Hematopoietic multipotent progenitor cell treated with erythropoietin and hydrocortisone succinate and interleukin-3 and kit ligand, for 4 days (in vitro differentiated cells): ENCODE results near the gene TSPOAP1.

ENCODE experiments used
- DNase-seq: peaks from one replicate; pipeline ENCODE4 v3.0.0-alpha.2; 2015

TSPOAP1 gene

DNA sequence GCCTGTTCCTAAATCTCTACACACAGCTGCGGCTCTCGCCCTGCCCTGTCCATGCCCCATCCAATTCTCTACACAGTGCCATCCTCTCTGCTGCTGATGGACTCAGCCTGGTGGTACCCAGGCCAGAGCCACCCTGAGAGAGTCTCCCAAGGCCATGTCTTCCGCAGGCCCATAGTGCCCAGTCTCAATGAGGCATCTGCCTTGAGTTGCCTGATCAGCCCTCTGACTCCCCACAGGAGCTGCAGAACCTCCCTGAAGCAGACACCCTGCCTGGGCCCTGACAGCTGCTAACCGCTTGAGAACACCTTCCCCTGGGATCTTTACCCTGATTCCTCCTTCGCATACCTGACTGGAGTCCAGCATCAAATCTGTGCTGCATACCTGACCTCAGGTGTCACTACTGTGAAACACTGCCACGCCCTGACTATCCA lies 13.3 kb downstream of the TSPOAP1 start:
- DNase-seq, result no peak

DNA sequence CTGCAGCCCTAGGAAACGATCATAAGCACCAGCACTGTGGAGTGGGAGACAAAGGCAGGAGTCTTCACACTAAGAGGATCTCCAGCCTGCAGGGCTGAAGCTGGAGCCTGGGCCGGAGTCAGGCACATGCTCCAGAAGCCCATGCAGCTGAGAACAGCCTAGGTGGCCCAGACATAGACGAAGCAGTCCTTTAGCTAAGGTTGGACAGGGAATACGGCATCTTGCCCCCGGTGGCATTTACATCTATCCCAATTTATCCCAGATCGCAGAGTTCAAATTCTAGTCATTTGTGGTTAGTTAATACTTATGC lies 13.9 kb downstream of the TSPOAP1 start:
- DNase-seq, result no peak

DNA sequence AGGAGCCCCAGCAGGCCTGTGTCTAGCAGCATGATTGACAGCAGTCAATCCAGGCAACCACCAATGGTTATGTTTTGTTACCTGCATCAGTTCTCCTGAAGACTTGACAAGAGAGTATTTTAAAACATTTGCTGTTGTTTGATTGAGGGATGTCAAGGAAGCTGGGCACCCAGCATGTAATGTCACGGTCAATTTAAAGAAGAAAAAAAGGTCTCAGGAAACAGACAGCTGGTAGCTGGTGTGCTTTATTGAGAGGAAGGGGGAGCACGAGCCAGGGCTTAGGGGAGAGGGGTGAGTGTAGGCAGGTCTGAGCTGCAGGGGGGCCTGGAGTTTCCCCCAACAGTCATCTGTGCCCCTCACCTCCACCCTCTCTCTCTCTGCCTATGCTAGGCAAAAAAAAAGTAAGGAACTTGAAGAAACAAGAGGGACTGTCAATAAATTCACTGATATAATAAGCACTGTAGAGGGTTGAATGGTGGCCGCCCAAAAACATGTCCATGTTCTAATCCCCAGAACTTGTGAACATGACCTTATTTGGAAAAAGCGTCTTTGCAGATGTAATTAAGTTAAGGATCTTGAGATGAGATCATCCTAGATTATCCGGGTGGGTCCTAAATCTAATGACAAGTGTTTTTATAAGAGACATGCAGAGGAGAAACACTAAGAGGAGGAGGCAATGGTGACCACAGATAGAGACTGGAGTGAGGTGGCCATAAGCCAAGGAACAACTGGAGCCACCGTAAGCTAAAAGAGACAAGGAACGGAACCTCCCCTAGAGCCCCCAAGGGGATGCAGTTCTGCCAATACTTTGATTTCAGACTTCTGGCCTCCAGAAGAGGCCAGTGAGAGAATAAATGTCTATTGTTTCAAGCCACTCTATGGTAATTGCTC lies 14.5 kb downstream of the TSPOAP1 start:
- no peak for DNase-seq

DNA sequence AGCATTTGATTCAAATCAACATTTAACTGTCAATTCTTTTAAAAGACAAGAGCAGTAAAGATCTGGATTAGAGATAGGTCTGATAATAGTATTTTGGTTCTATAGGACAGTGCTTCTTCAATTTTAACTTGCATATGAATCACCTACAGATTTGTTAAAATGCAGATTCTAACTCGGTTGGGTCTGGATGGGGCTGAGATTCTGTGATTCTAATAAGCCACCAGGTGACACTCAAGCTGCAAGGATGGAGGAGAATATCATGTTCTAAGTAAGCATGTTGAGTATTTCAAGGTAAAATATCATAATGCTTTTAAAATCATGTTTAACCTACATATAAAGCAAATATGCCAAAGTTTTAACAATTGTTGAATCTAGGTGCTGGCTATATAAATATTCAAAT lies 15.8 kb downstream of the TSPOAP1 start:
- DNase-seq, result no peak

DNA sequence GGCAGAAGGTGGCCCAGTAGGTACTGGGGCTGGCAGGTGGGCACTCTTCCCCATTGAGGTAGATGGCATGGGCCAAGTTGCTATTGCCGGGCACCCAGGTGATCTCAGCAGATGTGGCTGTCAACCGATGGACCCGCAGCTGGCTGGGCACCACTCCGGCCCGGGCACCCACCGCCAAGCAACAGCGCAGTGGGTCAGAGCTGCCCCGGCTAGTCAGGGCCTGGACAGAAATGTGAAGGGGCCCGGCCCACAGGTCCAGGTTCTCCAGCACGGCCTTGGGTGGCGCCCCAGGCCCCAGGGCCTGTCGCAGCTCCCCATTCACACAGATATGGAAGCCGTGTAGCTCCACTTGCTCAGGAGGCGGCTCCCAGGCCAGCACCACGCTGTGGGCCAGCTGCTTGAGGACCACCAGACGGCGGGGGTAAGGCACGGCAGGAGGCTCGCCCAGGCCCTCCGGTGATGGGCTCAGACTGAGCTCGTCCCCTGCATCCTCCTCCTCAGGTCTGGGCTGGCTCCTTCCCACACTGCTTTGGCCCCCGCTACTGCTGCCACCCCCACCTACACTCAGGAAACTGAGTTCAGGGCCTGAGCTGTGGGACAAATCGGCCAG lies 16.5 kb downstream of the TSPOAP1 start:
- no peak for DNase-seq

DNA sequence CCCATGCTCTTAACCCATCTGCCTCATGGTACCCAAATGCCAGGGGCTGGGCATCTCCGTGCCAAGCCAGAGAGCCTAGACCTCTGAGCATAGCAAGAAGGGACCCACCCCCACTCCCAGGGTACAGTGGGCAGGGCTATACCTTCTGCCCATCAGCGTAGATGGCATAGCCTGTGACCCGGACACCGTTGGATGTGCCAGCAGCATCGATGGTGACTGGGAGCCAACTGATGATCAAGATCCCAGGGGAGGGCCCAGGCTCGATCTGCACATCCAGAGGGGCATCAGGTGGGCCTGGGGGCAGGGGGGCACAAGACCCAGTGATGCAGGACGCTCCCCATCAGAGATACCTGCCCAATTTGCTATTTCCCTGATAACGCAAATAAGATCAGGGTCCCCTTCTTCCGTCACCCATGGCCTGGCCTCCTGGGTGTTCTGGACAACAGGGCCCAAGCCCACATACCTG lies 17.1 kb downstream of the TSPOAP1 start:
- DNase-seq, result no peak

DNA sequence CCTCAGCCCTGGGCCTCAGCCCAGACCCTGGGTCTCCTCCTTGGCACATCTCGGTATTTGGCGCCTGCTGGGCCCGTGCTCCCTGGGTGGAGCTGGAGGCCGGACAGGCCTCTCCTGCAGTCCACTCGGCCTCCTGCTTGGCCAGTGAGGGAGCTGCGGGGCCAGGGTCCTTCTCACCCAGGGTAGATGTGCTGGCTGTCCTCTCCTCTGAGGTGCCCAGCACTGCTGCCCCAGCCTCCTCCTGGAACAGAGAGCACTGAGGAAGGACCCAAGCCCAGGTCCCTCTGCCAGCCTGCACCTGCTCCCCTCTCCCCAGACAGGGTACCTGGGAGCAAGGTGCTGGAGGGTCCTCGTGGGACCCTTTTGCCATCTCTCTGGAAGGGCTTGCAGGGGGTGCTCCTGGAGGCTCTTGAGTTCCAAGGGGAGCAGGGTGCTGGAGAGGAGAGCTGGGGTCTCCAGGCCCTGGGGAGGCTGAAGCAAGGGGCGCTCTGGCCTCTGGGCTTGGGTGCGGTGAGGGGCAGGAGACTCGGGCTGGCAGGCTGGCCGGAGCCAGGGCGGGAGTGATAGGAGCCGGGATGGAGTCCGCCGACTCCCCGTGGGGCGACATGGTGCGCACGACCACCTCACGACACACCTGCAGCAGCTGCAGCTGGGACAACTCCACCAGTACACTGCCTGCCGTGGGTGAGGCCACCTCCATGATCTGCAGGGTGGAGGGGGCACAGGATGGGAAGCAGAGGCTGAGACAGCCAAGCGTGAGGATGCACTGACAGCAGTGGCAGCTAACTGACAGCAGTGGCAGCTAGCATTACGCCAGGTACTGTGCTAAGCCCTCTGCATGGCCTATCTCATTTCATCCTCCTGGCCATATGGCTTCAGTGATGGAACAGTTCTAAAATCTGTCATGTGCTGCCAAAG lies 17.8 kb downstream of the TSPOAP1 start:
- no peak for DNase-seq

DNA sequence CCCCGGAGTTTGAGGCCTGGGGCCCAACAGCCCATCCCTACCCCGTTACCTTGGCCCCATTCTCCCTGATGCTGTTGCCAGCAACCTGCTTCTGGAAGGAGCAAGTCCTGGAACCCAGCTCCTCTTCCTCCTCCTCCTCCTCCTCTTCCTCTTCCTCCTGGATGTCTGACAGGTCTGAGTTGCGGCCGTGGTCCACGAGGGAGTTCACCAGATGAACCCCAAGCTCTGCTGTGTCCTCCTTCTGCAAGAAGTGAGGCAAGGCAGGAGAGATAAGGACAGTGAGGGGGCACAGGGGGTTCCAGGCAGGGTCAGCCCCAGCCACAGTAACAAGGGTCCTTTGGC lies 18.7 kb downstream of the TSPOAP1 start:
- DNase-seq, result no peak

DNA sequence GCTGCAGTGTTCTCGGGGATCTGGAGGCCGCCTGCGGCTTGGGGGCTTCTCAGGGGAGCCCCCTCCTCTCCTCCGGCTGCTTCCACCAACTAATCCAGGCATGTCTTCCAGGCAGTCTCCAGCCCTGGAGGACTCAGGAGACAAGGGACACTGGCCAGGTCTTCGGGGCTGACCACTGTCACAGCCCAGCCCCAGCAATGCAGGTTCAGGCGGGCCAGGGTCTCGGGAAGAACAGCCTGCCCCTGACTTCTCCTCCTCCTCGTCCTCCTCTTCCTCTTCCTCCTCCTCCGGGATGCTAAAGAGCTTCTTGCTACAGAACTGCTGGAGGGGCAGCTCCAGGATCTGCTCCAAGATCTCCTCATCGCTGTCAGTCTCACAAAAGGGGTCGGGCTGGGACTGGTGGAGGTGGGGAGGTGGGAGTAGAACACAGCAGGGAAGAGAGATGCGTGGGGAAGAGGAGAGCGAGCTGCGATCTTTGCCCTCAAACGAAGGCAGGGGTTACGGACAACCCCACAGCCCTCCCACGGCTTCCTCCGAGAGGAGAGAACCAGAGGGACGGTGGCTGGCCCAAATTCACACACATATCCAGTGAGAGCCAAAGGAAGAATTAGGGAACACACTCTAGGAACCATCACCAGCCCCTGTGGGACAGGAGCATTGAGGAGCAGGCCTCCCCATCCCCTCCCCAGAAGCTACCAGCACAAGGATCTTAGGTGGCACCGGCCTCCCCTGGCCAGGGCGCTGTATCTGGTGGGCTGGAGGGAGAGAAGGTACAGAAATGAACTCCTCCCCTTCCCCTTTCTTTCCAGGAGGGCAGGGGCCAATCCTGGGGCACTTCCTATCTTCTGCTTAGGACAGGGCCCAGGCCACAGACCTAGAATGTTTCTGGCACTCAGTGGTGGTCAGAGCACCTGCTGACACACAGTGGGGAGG lies 19.3 kb downstream of the TSPOAP1 start:
- DNase-seq, result no peak

DNA sequence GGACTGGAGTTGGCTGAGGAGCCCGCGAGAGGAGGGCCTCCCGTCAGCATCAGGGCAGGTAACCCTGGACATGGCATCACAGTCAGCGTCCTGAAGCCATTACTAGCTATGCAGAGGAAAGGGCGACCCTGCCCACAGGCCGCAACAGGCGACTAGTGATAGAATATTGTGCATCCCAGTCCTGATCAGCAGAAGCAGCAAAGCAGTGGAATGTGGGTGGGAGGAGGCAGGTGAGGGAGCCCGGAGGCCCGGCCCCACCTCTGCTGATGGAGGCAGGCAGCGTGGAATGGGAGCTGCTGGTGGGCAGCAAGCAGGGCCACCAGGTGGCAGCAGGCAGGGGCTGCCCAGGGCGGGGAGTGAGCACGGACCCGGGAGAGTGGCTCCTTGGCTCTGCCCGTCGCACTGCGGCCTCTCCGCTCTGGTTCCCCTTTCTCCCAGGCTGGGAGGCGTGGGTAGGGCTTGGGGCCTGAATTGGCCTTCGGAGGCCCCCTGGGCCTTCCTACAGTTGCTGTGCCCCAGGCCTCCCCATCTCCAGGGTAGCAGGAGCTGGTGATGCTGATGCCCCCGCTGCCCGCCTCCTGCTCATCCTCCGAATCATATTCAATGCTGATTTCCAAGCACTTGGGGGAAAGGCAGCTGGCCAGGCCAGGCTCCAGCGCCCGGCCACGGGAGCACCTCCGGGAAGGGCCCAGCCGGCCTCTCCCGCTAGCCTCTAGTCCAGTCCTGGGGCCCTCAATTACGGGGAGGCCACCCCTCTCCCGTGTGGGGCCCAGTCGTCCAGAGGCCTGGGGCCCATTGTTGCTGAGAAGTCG lies 20.2 kb downstream of the TSPOAP1 start:
- DNase-seq, result peak; percentile 56

DNA sequence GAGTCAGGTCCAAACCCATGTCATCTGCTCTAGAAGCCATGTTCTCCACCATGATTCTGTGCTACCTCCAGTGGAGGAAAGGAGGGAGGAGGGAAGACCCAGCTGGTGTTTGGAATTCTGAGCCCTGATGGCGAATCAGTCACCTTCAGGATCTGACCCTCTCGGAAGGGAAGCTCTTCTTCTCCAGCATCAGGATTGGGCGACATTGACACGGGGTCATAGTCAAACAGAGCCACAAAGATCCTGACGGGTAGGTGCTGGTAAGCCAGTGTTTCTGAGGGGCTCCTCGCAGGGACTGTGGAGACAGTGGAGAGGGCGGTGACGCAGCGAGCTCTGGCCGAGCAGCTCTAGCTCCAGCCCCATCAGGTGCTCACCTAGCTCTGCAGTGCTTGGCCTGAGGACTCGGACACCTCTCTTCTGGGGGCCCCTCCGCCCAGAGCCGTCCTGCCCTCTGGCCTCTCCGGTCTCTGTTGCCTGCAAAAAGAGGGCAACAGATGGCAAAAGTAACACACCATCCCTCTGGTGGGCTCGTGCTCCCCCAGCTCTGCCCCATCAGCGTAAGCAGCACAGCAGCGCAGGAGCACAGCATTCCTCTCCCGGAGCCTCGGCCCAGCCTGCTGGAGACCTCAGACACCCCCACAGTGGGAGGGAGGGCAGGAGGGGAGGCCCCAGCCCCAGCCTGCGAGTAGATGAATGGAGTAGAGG lies 21.0 kb downstream of the TSPOAP1 start:
- no peak for DNase-seq

DNA sequence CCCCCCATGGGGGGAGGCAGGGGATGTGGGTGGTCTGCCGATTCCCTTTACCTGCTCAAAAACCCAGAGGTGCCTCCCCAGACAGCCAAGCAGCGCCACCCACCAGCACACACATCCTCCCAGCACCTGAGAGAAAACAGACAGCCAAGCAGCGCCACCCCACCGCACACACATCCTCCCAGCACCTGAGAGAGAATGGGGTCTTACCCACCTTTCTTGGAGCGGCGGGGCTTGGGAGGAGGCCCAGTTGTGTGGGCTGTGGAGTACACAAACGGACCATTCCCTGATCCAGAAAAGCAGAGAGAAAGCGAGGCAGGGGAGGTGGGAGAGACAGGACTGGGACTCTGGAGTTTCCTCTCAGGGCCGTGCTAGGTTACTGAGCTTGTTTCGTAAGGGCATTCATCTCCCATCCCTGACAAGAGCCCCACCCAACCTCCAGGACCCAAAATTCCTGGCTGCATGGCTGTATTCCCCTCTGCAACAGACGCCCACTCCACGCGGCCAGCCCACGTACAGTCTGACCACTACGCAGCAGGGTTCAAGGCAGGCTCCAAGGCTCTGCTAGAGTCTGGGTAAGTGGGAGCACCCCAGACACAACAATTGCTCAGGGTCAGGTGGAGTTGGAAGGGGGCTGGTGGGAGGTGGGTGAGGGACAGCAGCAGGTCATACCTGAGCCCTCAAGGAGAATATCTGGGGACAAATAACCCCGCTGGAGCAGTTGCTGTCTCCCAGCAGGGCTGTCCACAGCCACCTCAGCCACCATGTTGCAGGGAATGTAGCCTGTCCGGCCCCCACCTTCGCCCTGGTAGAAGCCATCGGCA lies 22.3 kb downstream of the TSPOAP1 start:
- DNase-seq, result no peak

DNA sequence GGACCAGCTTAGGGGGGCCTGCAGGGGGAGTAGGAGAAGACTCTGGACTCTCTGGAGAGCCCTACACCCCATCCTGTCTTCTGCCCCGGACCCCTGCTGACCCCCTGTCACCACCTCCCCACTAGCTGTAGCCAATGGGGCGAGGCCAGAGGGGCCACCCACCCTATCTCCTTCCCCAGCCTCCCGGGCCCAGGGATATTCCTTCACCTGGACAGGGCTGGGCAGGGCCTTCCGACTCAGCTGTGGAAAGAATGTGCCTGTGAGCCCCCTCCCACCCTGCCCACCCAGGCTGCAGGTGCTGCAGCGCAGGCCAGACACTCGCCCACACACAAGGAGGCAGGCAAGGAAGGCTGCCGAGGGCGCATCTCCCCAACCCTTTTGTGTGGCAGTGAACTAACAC lies 23.0 kb downstream of the TSPOAP1 start:
- no peak for DNase-seq

DNA sequence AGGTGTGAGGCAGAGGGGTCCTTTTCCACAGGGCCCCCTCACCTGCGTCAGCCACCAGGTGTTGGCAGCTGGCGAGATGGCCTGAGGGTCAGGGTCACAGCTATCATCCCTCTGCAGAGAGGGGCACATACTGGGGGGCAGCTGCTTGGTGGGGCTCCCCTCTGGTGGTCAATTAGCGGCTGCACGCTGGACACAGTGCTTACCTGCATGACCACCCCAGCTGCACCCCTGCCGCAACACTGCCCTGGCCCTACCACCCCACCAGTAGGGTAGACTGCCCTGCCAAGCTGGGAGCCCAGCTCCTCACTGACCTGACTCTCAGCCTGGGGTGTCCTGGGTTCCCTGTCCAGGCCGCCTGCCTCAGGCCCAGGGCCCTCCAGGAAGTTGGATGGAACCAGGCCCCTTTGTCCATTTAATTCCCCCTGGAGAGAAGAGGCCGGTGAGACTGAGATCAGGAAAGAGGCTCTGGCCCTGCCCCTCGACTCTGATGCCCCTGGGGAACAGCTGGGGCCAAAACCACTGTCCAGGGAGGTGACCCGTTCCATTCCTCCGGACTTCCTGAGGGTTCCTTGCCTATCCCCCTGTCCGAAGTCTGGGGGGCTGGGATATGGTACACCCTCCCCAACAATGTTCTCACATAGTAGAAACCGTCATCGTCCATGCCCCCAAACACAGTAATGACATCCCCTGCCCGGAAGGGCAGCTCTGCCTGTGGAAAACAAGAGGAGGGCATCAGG lies 23.7 kb downstream of the TSPOAP1 start:
- DNase-seq, result no peak

DNA sequence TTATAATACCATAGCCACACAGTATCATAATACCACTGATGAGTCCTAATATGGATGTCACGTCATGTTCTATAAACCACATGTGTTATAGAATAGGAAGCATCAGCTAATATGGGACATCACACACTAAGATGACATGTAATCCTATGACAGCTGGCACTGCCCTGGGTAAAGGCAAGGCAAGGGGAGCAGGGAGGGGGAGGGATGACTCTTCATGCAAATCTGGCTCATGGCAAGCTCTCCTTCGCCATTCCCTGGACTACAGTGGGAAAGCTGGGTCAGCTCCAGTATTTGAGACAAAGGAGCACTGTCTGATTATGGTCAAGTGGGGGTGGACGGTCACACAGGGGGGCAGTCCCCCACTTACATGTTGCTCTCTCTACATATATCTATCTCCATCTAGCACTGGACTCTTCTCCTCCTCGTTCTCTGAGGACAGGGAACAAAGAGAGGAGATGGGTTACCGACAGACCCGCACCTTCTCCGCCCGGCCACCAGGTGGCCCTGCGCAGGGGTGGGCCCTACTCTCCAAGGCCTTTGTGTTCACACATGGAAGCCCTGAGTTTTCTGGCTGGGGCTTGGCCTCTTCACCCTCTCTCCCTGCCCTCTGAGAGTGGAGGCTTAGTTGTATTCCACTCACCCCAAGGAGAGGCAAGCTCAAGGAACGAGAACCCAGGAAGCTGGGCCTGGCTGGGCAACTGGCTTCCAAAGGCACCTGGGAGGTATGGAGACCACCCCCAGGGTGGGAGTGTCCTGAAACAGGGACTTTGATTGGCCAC lies 24.4 kb downstream of the TSPOAP1 start:
- DNase-seq, result peak; percentile 85

DNA sequence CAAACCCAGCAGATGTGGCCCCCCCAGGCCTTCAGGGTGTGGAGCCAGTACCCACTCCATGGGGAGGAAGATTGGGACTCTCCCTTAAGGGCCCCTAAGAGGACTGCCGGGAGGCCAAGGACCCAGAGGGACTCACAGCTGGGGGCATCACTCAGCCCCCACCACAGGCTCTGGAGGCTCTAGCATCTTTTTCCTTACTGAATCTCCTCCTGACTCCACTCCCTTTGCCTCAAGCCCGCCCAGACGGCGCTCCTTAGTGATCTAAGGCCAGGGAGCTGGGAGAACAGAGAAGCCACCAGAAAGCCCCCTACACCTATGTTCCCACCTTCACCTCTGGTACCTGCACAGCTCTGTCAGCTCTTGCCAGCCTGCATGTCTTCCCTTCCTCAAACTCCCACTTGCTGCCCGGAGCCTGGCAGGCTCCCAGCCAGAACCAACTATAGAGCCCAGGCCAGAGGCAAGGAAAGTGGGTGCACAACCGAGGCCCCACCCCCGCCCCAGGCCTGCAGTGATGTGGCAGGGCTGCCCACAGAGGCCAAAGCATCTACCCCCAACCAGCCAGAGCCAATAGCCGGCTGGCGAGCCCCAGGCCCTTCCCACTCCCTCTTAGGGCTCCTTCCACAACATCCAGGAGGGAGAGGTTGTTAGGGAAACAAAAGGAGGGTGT lies 25.5 kb downstream of the TSPOAP1 start:
- DNase-seq, result no peak

DNA sequence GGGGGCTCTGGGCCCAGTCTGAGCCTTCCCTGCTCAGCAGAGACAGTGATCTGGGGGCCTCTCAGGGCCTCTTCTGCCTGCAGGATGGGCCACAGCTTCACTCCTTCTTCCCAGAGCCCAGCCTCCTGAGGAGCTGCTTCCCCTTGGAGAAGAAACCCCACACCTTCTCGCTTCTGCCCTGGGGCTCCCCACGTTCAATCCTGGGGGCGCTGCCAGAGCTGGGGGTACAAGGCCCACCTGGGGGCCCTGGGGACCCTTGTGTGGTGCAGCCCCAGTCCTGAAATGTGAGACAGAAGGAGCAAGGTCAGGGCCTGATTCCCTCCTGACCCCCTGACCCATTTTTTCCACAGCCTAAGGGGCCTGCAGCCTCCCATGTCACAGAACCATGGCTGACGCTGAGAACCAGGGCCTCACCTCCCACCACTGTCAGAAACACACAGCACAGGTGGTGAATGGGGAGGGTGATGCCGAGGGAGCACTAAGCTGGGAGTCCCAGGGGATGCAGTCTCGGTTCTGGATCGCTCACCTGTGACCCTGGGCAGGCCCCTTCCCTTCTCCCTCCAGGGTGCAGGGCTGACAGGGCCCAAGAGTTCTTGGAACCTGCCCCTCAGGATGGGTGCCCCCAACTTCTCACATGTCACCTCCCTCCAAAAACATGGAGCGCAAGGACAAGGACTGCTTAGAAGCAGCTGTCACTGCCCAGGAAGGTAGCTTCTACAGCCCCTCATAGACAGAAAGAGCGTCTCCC lies 26.2 kb downstream of the TSPOAP1 start:
- DNase-seq, result no peak
